Mucosa of descending colon (tissue), 3 donors: ENCODE data around the gene BARX1. TPM values are rescaled to one million over a fixed set of nuclear protein-coding genes. Genes with fewer than 3 reads are reported as not detected.
A peak's percentile ranks its signal among the peaks of the same experiment; 100 is the strongest.

ENCODE experiments used
- ATAC-seq: fragments of 200-7000 bp; cut with Tn5 transposase; one replicate; pipeline ENCODE4 v1.9.1; 2020; ENCODE audit warnings: mild to moderate bottlenecking, moderate library complexity
- DNase-seq, 3 donors: peaks; one replicate each; pipeline ENCODE4 v3.0.0-alpha.2; 2020
- H3K36me3 ChIP-seq: fragments of 200-600 bp; one replicate; pipeline ENCODE4 v1.8.0; 2021; ENCODE audit warnings: low read depth, mild to moderate bottlenecking
- H3K4me1 ChIP-seq: fragments of 200-600 bp; one replicate; pipeline ENCODE4 v1.8.0; 2021; ENCODE audit warnings: low read depth, mild to moderate bottlenecking
- H3K4me3 ChIP-seq: fragments of 200-600 bp; one replicate; pipeline ENCODE4 v1.8.0; 2021; ENCODE audit warnings: mild to moderate bottlenecking
- H3K9me3 ChIP-seq: fragments of 200-600 bp; one replicate; pipeline ENCODE4 v1.8.0; 2021; ENCODE audit warnings: mild to moderate bottlenecking
- intact Hi-C, 2 donors: fragments of 100-400 bp; cut with DNase I in 1 of 2; cut with micrococcal nuclease in 1 of 2; formaldehyde crosslinking; loops; one replicate each; pipeline versions ENCODE4 v1.11.0 to v1.11.1; 2022; cut with DNase I, micrococcal nuclease
- total RNA-seq, 3 donors: library from RNA; stranded (reverse); fragmentation: NEBNext Ultra II Directional in 2 of 3; extraction: Animal tissue kit (Norgen Biotek cat#: 25700) in 2 of 3; gene quantifications; one replicate each; pipeline versions ENCODE4 v1.2.1 to v1.2.4, GENCODE V29; 2021 to 2023
- TF ChIP-seq, protein P1 (sequence below): fragments of 200-600 bp; IDR thresholded peaks from one replicate; pipeline ENCODE4 v1.8.0; 2022; ENCODE audit warnings: antibody characterized with exemption, mild to moderate bottlenecking
- donor health status: DM: no; HTN: no; CAD: no; lungs with moderate emphysema.
- donor health status: DM: no; HTN: no; CAD: no.
- donor health status: DM: no; HTN: yes; CAD: no.

BARX1 gene
- total RNA-seq, 3 donors from 2014 or later = 0.17 TPM; not detected in 2

DNA sequence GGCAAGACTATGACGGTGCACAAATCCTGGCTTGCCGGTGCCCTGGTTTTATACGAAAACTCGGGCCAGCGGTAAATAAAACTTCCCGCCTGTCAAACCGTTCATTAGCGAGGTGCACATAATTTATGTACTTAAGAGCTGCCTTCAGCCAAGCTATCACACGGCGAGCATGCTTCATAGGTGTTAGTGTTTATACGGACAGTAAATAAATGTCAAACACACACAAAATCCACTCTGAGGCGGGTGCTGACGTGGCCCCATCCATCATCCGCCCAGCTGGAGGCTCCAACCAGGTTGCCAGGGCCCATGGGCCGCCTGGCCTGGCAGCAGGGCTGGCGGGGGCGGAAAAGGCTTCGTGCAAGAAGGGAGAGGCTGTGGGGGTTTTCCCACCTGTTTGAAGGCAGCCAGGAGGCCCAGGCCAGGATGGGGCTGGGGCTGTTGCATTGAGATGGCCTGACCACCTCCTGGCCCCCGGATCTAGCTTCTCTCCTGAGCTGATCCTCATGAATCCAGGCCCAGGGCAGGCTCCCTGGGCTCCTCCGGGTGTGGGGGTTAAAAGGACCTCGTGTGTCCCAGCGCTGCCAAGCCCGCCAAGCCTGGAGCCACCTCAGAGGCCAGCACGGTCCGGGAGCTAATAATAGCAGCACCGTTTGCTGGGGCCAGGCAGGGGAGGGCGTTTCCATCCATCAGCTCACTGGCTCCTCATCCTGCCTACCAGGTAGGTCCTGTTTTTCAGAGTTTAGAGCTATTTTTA, 43.2 kb downstream of the BARX1 start:
- H3K9me3 ChIP-seq = no peaks in the 10 kb centered on the region
- ATAC-seq (no peak), DNase-seq (no peak)
- H3K36me3 ChIP-seq = no peaks in the 10 kb centered on the region
- TF ChIP-seq, protein P1, sequence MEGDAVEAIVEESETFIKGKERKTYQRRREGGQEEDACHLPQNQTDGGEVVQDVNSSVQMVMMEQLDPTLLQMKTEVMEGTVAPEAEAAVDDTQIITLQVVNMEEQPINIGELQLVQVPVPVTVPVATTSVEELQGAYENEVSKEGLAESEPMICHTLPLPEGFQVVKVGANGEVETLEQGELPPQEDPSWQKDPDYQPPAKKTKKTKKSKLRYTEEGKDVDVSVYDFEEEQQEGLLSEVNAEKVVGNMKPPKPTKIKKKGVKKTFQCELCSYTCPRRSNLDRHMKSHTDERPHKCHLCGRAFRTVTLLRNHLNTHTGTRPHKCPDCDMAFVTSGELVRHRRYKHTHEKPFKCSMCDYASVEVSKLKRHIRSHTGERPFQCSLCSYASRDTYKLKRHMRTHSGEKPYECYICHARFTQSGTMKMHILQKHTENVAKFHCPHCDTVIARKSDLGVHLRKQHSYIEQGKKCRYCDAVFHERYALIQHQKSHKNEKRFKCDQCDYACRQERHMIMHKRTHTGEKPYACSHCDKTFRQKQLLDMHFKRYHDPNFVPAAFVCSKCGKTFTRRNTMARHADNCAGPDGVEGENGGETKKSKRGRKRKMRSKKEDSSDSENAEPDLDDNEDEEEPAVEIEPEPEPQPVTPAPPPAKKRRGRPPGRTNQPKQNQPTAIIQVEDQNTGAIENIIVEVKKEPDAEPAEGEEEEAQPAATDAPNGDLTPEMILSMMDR = no peak
- H3K4me3 ChIP-seq = no peak overlapping the region
- intact Hi-C loops = no loop called here
- H3K4me1 ChIP-seq = no peaks in the 10 kb centered on the region

DNA sequence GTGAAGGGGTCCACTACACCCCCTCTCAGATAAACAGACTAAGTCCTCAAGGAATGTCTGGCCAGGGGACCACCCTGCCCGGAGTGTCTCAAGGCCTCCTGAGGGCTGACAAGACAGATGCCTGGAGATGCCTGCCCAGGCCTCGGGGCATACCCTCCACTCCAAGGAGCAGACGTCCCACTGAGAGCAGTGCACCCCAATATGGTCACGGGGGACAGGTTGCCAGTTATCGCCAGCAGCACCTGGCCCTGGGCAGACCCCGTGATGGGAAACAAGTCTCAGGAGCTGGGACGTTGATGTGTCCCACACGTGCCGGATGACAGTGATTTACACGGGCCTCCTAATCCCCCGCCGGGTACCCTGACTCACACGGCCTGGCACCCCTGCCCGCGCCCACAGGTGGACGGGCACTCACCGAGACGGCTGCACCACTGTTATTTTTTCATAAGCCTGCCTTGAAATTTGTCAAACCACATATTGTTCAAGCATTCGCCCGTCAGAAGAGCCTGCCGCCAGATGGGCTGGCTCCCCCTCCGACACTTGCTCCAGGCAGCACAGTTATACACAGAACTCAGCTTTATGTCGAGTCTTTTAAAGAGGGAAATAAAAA, 43.9 kb downstream of the BARX1 start:
- Histone ChIP-seq H3K9me3 (no peaks in the 10 kb centered on the region), H3K4me3 (no peak overlapping the region), H3K4me1 (no peaks in the 10 kb centered on the region), H3K36me3 (no peaks in the 10 kb centered on the region)
- intact Hi-C loops = no loop called here
- no peak for ATAC-seq
- TF ChIP-seq, protein P1 = no peak
- peak in 1 of 3 donors; percentile 33 for DNase-seq

DNA sequence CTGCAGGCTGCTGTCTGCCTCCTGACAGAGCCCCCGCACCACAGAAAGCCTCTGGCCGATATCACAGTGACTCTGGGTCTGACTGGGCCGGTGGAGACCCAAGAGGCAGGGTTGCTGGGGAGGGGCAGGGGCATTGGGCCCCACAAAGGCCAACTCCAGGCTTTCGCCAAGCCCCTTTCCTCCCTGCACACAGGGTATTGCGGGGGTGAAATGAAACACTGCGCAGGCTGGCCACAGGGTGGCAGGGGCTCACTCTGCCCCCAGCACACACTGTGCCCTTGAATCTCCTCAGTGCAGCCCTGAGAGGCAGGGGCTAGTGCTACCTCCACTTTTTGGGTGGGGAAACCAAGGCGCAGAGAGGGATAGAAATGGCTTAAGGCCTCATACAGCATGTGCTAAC, 44.6 kb downstream of the BARX1 start:
- no peak for DNase-seq
- Histone ChIP-seq H3K4me3 (no peak overlapping the region), H3K9me3 (no peaks in the 10 kb centered on the region), H3K36me3 (no peaks in the 10 kb centered on the region), H3K4me1 (no peaks in the 10 kb centered on the region)
- intact Hi-C loops = no loop called here
- TF ChIP-seq, protein P1 = no peak
- no peak for ATAC-seq

DNA sequence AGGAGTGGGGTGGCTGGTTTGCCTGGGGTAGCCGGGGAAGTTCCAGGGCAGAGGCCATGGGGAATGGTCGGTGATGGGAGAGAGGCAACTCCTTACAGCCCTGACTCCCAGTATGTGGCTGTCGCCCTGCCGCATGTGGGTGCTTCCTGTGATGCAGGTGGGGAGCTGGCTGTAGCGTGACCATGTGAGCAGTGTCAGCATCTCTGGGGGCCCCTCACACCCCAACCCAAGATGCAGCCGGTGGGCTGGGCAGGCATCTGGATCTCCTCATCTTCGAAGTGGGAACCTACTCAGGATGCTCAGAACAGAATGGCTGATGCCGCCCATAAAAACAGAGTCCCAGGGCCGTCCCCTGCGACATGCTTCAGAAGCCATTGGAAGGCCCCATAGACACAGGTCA, 45.0 kb downstream of the BARX1 start:
- intact Hi-C loops = no loop called here

DNA sequence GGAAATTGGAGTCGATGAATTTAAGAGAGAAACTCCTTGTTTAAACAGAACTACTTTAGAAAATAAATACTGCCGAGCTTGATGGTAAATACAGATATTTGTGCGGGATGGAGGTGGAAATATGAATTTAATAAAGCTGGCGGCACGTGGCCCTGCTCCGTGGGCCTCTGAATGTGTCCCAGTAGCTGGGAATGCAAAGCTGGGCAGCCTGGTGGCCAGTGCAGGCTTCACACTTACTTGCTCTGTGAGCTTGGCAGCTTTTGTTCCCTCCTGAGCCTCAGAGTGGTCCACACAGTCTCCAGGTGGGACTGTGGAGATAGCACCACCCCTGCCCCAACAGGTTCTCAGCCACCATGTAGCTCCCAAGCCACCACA, 45.9 kb downstream of the BARX1 start:
- Histone ChIP-seq H3K9me3 (no peaks in the 10 kb centered on the region), H3K36me3 (no peaks in the 10 kb centered on the region), H3K4me3 (no peak overlapping the region), H3K4me1 (no peaks in the 10 kb centered on the region)
- TF ChIP-seq, protein P1 = no peak
- ATAC-seq (no peak), DNase-seq (no peak)
- intact Hi-C loops = no loop called here

More for the DNA sequence above, 45.0 kb downstream of the BARX1 start:
- DNase-seq (peak in 1 of 3 donors; percentile 23), ATAC-seq (no peak)
- TF ChIP-seq, protein P1 = no peak
- H3K4me1 ChIP-seq = no peaks in the 10 kb centered on the region
- no peaks in the 10 kb centered on the region for H3K36me3 ChIP-seq
- no peaks in the 10 kb centered on the region for H3K9me3 ChIP-seq
- no peak overlapping the region for H3K4me3 ChIP-seq
